ENCODE results near the gene FBXO10.

The FBXO10 gene

GRCh38 chr9:37575921-37576721 is at the start of gene FBXO10:
Gene FBXO10, minus strand, starts transcription at chr9:37576380. Its CDS starts 34,612 bp downstream, at chr9:37541768.
- Mint-ChIP-seq H3K27ac (peak within 1 kb of the TSS; percentile 76), H3K9me3 (no peaks in the 10 kb centered on the region), H3K4me3 (peak within 1 kb of the TSS; percentile 85), H3K4me1 (ENCODE audit: low read depth) (peaks cover 13% of the 10 kb centered on the region), H3K36me3 (ENCODE audit: low read depth) (peaks cover 4% of the 10 kb centered on the region), H3K27me3 (ENCODE audit: low read depth) (peaks cover 4% of the 10 kb centered on the region)

- H3K27me3 Mint-ChIP-seq (ENCODE audit: low read depth): peaks cover 8% of the 10 kb centered on the region
- H3K4me1 Mint-ChIP-seq (ENCODE audit: low read depth): no peaks in the 10 kb centered on the region
- H3K27ac Mint-ChIP-seq: no peak overlapping the region
- no peak overlapping the region for H3K4me3 Mint-ChIP-seq
- H3K9me3 Mint-ChIP-seq: no peaks in the 10 kb centered on the region
- H3K36me3 Mint-ChIP-seq (ENCODE audit: low read depth): no peaks in the 10 kb centered on the region
These were observed 49.6 kb upstream of the FBXO10 start for GRCh38 chr9:37625758-37626147.

GRCh38 chr9:37625036-37625757 is 49.0 kb upstream of the FBXO10 start:
- H3K4me1 Mint-ChIP-seq (ENCODE audit: low read depth): no peaks in the 10 kb centered on the region
- no peak overlapping the region for H3K27ac Mint-ChIP-seq
- H3K27me3 Mint-ChIP-seq (ENCODE audit: low read depth): peaks cover 8% of the 10 kb centered on the region
- no peaks in the 10 kb centered on the region for H3K36me3 Mint-ChIP-seq (ENCODE audit: low read depth)
- no peak overlapping the region for H3K4me3 Mint-ChIP-seq
- H3K9me3 Mint-ChIP-seq: no peaks in the 10 kb centered on the region

GRCh38 chr9:37624073-37624472 is 47.9 kb upstream of the FBXO10 start:
- Mint-ChIP-seq H3K27ac (no peak overlapping the region), H3K4me1 (ENCODE audit: low read depth) (no peaks in the 10 kb centered on the region), H3K4me3 (no peak overlapping the region), H3K27me3 (ENCODE audit: low read depth) (peaks cover 8% of the 10 kb centered on the region), H3K9me3 (no peaks in the 10 kb centered on the region), H3K36me3 (ENCODE audit: low read depth) (no peaks in the 10 kb centered on the region)

- Mint-ChIP-seq H3K9me3 (no peaks in the 10 kb centered on the region), H3K27ac (no peak overlapping the region), H3K4me3 (no peak overlapping the region), H3K36me3 (ENCODE audit: low read depth) (no peaks in the 10 kb centered on the region), H3K27me3 (ENCODE audit: low read depth) (peaks cover 12% of the 10 kb centered on the region), H3K4me1 (ENCODE audit: low read depth) (no peaks in the 10 kb centered on the region)
These were observed 47.1 kb upstream of the FBXO10 start for GRCh38 chr9:37623267-37623666.

GRCh38 chr9:37622462-37622861 is 46.3 kb upstream of the FBXO10 start:
- Mint-ChIP-seq H3K36me3 (ENCODE audit: low read depth) (no peaks in the 10 kb centered on the region), H3K4me3 (no peak overlapping the region), H3K4me1 (ENCODE audit: low read depth) (no peaks in the 10 kb centered on the region), H3K27ac (no peak overlapping the region), H3K27me3 (ENCODE audit: low read depth) (peaks cover 13% of the 10 kb centered on the region), H3K9me3 (no peaks in the 10 kb centered on the region)

GRCh38 chr9:37621273-37622121 is 45.3 kb upstream of the FBXO10 start:
- Mint-ChIP-seq H3K36me3 (ENCODE audit: low read depth) (no peaks in the 10 kb centered on the region), H3K4me1 (ENCODE audit: low read depth) (no peaks in the 10 kb centered on the region), H3K4me3 (no peak overlapping the region), H3K9me3 (no peaks in the 10 kb centered on the region), H3K27ac (no peak overlapping the region), H3K27me3 (ENCODE audit: low read depth) (peaks cover 13% of the 10 kb centered on the region)

GRCh38 chr9:37620396-37620795 is 44.2 kb upstream of the FBXO10 start:
- Mint-ChIP-seq H3K9me3 (no peaks in the 10 kb centered on the region), H3K27me3 (ENCODE audit: low read depth) (peaks cover 14% of the 10 kb centered on the region), H3K36me3 (ENCODE audit: low read depth) (no peaks in the 10 kb centered on the region), H3K27ac (no peak overlapping the region), H3K4me3 (no peak overlapping the region), H3K4me1 (ENCODE audit: low read depth) (no peaks in the 10 kb centered on the region)

GRCh38 chr9:37619806-37620205 is 43.6 kb upstream of the FBXO10 start:
- Mint-ChIP-seq H3K27ac (no peak overlapping the region), H3K36me3 (ENCODE audit: low read depth) (no peaks in the 10 kb centered on the region), H3K27me3 (ENCODE audit: low read depth) (peaks cover 16% of the 10 kb centered on the region), H3K4me3 (no peak overlapping the region), H3K9me3 (no peaks in the 10 kb centered on the region), H3K4me1 (ENCODE audit: low read depth) (no peaks in the 10 kb centered on the region)

- no peak overlapping the region for H3K27ac Mint-ChIP-seq
- no peaks in the 10 kb centered on the region for H3K9me3 Mint-ChIP-seq
- H3K4me3 Mint-ChIP-seq: no peak overlapping the region
- H3K27me3 Mint-ChIP-seq (ENCODE audit: low read depth): peaks cover 16% of the 10 kb centered on the region
- H3K36me3 Mint-ChIP-seq (ENCODE audit: low read depth): no peaks in the 10 kb centered on the region
- no peaks in the 10 kb centered on the region for H3K4me1 Mint-ChIP-seq (ENCODE audit: low read depth)
These were observed 42.6 kb upstream of the FBXO10 start for GRCh38 chr9:37618817-37619216.

- H3K27me3 Mint-ChIP-seq (ENCODE audit: low read depth): peaks cover 18% of the 10 kb centered on the region
- no peak overlapping the region for H3K27ac Mint-ChIP-seq
- H3K4me3 Mint-ChIP-seq: no peak overlapping the region
- no peaks in the 10 kb centered on the region for H3K4me1 Mint-ChIP-seq (ENCODE audit: low read depth)
- H3K36me3 Mint-ChIP-seq (ENCODE audit: low read depth): no peaks in the 10 kb centered on the region
- H3K9me3 Mint-ChIP-seq: no peaks in the 10 kb centered on the region
These were observed 41.7 kb upstream of the FBXO10 start for GRCh38 chr9:37617832-37618231.

- Mint-ChIP-seq H3K9me3 (no peaks in the 10 kb centered on the region), H3K4me3 (no peak overlapping the region), H3K4me1 (ENCODE audit: low read depth) (no peaks in the 10 kb centered on the region), H3K36me3 (ENCODE audit: low read depth) (no peaks in the 10 kb centered on the region), H3K27me3 (ENCODE audit: low read depth) (peaks cover 18% of the 10 kb centered on the region), H3K27ac (no peak overlapping the region)
These were observed 41.0 kb upstream of the FBXO10 start for GRCh38 chr9:37617161-37617560.

GRCh38 chr9:37611961-37612360 is 35.8 kb upstream of the FBXO10 start:
- no peaks in the 10 kb centered on the region for H3K9me3 Mint-ChIP-seq
- H3K36me3 Mint-ChIP-seq (ENCODE audit: low read depth): no peaks in the 10 kb centered on the region
- no peak overlapping the region for H3K4me3 Mint-ChIP-seq
- H3K4me1 Mint-ChIP-seq (ENCODE audit: low read depth): no peaks in the 10 kb centered on the region
- H3K27me3 Mint-ChIP-seq (ENCODE audit: low read depth): peaks cover 30% of the 10 kb centered on the region
- no peak overlapping the region for H3K27ac Mint-ChIP-seq

GRCh38 chr9:37611014-37611413 is 34.8 kb upstream of the FBXO10 start:
- Mint-ChIP-seq H3K27ac (no peak overlapping the region), H3K9me3 (no peaks in the 10 kb centered on the region), H3K27me3 (ENCODE audit: low read depth) (peaks cover 30% of the 10 kb centered on the region)

More at GRCh38 chr9:37611014-37611413, 34.8 kb upstream of the FBXO10 start:
- Mint-ChIP-seq H3K4me1 (ENCODE audit: low read depth) (no peaks in the 10 kb centered on the region), H3K36me3 (ENCODE audit: low read depth) (no peaks in the 10 kb centered on the region), H3K4me3 (no peak overlapping the region)

All from T-helper 1 cell treated with Interleukin-12 subunit alpha and Interleukin-12 subunit beta and Interleukin-4 antibody, amounts not matched to agents 30 μg/mL and 1 μg/mL, for 36 hours (primary cell).